HG03103 (cell line): ENCODE data around the gene RASGRF1.

Source experiments
- ATAC-seq: cut with Tn5 transposase; IDR thresholded peaks from one replicate; pipeline ENCODE4 v1.9.1; 2021; ENCODE audit warnings: low read depth; ENCODE audit not compliant: unreplicated experiment

RASGRF1 gene

DNA sequence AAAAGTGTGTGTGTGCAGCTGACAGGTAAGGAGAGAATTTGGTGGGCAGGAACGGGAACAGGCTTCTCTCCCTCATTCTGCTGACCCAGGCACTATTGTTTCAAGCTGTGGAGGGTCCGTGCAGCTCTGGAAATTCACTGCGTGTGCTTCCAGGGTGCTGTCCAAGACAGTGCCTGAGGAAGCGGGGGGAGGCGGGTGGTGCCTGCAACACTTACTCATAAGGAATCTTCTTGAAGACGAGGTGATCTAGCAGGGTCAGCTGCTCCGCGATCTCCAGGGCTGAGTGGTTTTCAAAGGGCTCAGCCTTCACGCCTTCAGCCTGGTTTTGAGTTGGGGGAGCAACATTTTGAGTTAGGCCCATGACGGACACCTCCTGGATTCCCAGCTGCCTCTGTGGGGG lies 99.1 kb downstream of the RASGRF1 start:
- no peak for ATAC-seq

GRCh38 chr15:78990278-78990677 lies 100.3 kb downstream of the RASGRF1 start:
- ATAC-seq = no peak

DNA sequence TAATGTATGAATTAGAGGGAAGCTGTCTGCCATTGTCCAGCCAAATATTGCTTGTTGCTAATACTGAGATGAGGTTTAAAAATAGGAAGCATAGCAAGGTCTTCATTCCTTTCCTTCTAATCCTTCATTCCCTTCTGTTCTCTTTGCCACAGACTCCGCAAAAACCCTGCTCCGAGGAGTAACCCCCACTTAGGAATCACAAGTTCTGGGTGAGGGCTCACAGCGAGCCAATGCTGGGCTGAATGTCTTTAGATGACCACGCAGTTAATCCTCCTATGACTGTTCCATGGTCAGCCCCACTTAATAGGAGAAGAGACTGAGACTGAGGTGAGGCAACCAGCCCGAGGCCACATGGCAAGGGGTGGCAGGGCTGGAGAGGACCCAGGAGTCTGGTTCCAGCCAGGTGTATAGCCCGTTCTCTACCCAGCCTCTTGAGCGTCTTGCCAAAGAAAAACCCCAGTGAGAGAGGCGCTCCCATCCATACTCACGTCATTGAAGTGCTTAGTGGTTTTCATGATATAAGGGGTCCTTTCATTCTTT lies 100.8 kb downstream of the RASGRF1 start:
- no peak for ATAC-seq

GRCh38 chr15:78988361-78988911 lies 102.1 kb downstream of the RASGRF1 start:
- ATAC-seq = no peak

DNA sequence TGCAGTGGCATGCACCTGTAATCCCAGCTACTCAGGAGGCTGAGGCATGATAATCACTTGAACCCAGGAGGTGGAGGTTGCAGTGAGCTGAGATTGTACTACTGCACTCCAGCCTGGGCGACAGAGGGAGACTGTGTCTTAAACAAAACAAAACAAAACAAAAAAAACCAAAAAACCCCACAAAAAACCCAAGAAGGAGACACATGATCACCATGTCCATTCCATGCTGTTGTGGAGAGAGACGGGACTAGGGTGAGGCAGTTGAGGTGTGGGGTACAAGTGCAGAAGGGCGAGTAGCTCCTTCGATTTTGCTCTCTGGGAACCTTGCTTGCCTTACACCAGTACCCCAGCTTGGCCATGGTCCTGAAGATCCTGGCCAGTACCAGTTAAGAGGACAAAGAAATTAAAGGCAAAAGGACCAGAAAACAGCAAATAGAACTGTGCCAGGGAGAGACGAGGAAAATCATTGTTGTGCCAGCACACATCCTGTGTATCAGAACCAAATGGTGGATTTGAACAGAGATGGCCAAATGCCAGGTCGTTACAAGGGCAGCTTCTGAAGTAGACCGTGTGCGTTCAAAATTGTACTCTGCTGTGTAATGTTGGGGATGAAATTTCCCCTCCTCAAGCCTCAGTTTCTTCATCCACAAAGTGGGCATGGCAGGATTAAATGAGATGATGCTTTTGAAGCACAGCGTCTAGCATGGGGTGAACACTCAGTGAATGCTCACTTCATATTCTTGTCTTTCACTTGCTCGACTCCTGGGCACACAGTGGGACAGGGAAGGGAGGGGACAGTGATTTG lies 102.8 kb downstream of the RASGRF1 start:
- no peak for ATAC-seq

- ATAC-seq = no peak
These were observed 104.6 kb downstream of the RASGRF1 start for GRCh38 chr15:78985859-78986475.

- ATAC-seq = no peak
These were observed 106.5 kb downstream of the RASGRF1 start for GRCh38 chr15:78984041-78984440.

DNA sequence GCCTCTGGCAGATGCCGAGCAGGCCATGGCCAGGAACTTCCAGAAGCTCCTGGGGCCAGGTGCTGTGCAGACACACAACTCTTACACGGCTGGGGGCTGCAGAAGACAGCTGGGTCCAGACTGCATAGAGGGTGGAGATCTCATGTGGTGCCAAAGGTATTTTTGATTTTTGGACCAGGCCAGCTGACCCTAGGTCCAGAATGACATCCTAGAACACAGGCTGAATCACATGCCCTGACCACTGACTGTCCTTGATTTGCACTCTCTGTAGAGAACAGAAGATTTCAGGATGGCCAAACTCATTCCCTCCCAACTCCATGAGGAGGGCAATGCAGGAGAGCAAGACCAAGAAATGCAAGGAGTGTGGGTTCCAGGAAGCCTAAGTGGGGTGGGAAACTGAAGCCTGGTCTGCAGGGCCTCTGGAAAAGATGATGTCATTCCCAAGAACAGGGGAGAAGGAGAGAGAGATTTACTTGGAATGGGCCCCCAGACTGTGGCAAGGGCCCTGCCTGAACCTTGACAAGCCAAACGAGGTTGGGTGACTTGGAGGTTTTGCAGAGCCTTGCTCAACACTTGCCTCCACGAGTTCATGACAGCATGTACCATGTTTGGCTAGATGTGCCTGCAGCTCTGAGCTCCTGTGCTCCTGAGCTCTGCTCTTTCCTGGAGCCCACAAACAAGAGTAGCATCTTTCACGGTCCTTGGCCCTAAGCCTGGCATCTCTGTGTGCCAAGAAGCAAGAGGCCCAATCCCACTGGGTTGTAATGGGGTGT lies 107.2 kb downstream of the RASGRF1 start:
- no peak for ATAC-seq

DNA sequence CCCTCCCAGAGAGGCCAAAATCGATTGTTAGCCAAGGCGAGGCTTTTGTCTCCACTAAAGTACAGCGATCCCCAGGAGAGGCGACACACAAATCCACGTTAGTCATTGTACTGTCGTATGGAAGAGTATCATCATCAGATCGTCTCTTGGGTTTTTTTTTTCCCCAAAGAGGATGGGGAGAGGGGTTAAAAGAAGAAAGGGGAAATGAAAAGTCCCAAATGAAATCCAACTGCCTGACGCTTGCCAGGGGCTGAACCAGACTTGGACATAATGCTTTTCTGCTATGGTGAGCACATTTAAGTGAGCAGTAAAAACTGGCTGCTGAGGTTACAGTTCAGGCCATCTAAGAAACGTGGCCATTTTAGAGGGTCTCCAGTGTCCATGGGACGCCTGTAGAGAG lies 107.8 kb downstream of the RASGRF1 start:
- no peak for ATAC-seq

- no peak for ATAC-seq
These were observed 108.9 kb downstream of the RASGRF1 start for GRCh38 chr15:78981532-78982313.

DNA sequence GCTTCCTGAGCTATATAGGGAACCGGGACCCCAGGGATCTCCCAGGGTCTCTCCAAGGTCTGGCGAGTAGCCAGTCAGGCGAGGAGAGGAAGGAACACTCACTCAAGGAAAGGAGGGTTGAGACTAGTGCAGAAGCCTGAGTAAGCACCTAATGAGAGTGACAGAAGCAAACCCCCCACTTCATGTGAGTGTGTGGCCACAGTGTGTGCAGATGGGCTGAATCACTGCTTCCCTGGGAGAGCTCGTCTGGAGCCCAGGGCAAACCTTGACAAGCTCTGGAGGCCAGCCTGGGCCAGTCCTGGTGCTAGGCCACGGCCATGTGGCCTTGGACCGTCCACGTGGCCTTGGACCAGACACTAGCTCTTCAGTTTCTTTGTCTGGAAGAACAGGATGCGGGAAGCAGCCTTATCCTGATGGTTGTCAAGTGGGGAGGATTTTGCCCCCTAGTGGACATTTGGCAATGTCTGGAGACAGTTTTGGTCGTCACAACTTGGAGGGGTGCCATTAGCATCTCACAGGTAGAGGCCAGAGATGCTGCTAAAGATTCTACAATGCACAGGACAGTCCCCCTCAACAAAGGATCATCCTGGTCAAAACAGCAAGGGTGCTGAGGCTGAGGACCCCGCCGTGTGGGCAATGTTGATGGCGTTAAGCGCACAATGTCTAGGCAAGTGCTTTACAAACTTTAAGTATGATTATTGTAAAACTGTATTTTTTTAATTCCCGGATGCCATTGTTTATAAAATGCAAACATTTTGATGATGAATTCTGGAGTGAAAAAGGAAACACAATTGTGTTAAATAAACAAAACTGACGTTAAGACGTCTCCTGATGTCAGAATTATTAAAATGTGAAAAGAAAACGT lies 110.9 kb downstream of the RASGRF1 start:
- no peak for ATAC-seq

GRCh38 chr15:78978601-78979179 lies 111.9 kb downstream of the RASGRF1 start:
- ATAC-seq = no peak

GRCh38 chr15:78977591-78978347 lies 112.8 kb downstream of the RASGRF1 start:
- peak; percentile 38 for ATAC-seq

DNA sequence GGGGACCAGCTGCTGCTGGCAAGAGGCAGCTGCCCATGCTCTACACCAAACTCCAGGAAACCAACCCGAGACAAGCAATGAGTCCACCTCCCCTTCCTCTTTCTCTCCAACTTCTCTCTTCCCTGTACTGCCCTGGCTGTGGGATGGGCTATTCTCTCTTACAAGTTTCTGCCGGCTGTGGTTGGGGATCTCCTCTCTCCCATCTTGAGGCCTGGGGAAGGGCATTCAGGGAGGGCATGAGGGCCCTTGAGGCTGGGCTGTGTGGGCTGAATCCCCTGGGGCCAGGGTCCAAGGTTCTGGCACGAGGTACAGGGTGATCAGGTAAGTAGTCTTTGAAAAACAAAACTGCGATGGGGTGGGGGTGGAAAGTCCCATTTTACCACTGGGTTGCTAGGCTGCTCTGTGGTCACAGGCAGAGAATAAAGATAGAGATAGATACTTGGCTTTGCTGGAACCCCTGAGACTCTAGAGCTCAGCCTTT lies 113.4 kb downstream of the RASGRF1 start:
- peak; percentile 50 for ATAC-seq

DNA sequence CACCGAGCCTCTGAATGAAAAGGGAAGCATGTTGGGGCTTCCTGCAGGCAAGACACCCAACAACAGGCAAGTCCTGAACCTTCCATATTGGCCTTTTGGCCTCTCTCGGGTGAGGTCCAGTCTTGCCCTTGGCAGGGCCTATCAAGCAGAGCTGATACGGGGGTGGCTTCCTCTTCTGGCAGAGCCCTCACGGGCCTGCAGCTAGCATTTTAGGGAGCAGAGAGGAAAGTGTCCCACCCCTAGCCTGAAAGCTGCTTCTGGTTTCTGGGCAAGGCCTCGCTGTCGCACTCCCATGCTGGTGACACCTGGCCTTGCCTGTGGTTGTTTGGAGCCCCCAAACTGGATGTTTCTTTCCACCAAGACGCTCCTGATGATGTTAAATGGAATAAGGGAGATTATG lies 113.9 kb downstream of the RASGRF1 start:
- ATAC-seq = no peak

GRCh38 chr15:78974272-78974918 lies 116.2 kb downstream of the RASGRF1 start:
- no peak for ATAC-seq

DNA sequence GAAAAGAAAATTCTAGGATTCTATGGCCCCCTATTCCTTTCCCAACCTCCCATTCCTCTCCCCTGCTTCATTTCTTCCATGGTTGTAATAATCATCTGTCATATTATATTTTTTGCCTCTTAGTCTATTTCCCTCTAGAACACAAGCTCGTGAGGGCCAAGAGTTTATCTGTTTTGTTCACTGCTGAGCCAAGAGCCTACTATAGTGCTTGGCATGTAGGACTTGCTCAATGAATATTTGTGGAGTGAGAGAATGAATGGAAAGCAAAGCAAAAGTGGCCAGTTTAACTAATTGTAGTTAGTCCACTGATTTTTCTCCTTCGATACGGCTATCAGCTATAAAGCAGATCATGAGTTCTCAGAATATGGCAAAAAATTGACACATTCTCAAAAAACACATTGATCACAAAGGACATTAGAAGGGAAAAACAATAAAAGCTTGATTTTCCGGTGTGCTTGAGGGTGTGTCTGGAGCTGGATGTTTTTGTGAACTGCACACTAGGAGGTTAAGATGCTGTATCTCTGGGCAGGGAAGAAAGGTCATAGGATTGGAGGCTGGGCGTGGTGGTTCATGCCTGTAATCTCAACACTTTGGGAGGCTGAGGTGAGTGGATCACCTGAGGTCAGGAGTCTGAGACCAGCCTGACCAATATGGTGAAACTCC lies 120.8 kb downstream of the RASGRF1 start:
- ATAC-seq = no peak
